ENCODE results near the gene FUNDC2.

FUNDC2 gene

GRCh38 chrX:155070038-155070437 is 43.4 kb downstream of the FUNDC2 start:
- peak overlapping the region; percentile 85 for H3K4me3 Mint-ChIP-seq
- H3K36me3 Mint-ChIP-seq = peaks cover 9 to 15% of the 10 kb centered on the region in 2 donors
- H3K9me3 Mint-ChIP-seq = no peaks in the 10 kb centered on the region
- peak overlapping the region; percentile 87 for H3K27ac Mint-ChIP-seq
- DNase-seq (no peak), ATAC-seq (replicated peaks) (no peak)
- H3K4me1 Mint-ChIP-seq = peaks cover 15 to 31% of the 10 kb centered on the region in 2 donors
- H3K27me3 Mint-ChIP-seq = no peaks in the 10 kb centered on the region

DNA sequence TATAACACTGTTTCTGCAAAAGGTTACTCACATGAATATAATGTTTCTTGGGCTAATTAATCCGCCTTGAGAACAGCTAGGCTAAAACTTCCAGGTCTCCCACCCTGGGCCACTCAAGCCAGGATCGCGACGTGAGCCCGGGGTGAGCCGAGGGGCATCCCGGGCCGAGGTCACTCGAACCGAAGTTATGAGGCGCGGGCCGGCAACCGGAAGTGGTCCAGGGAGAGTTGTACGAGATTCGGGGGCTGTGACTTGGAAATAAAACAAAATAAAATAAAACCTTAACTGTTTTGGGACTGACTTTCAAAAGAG is 44.0 kb downstream of the FUNDC2 start:
- ATAC-seq (replicated peaks) = peak; percentile 10 to 26
- Mint-ChIP-seq H3K4me3 (peak overlapping the region; percentile 85), H3K27me3 (no peaks in the 10 kb centered on the region), H3K4me1 (peaks cover 20 to 35% of the 10 kb centered on the region in 2 donors), H3K27ac (peak overlapping the region; percentile 95), H3K9me3 (no peaks in the 10 kb centered on the region), H3K36me3 (peaks cover 14 to 21% of the 10 kb centered on the region in 2 donors)
- no peak for DNase-seq

DNA sequence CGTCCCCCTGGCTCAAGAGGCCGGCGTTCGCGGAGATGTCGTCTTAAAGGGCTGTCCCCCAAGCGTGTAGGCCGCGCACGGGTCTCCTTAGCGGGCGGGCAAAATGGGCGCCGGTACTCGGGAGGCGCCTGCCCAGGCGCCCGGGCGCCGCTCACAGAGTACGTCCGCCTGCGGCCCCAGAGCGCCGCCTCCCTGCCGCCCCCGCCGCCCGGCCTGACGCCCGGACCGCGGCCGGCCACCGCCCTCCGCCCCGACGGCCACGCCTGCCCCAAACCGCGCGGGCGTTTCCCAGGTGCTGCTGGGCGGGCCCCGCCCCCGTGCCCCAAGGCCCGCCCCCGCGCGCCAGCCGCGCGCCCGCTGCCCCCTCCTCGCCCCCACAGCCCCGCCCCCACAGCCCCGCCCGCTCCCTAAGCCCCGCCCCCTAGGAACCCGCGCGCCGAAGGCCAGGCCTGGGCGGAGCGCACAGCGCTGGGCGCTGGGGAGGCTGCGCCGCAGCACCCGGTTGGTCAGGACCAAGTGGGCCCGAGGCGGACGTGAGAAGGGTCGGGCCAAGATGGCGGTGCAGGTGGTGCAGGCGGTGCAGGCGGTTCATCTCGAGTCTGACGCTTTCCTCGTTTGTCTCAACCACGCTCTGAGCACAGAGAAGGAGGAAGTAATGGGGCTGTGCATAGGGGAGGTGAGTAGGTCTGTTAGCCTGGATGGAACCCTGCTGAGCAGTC is 44.5 kb downstream of the FUNDC2 start, which contains the start of the genes BRCC3, CMC4 and MTCP1:
BRCC3 (plus strand) TSS at position 534 of the 719 bp plus-strand sequence; CDS start at position 554, 20 bp downstream.
CMC4 (minus strand) TSS at position 162 of the 719 bp plus-strand sequence. CDS start 7,113 bp downstream, outside the sequence.
MTCP1 (minus strand) TSS at position 162 of the 719 bp plus-strand sequence. CDS start 5,126 bp downstream, outside the sequence.
- H3K4me3 Mint-ChIP-seq = peak within 1 kb of the TSS; percentile 93 to 94
- peaks cover 14 to 22% of the 10 kb centered on the region in 2 donors for H3K36me3 Mint-ChIP-seq
- DNase-seq = peak; percentile 77
- H3K9me3 Mint-ChIP-seq = no peaks in the 10 kb centered on the region
- no peaks in the 10 kb centered on the region for H3K27me3 Mint-ChIP-seq
- H3K4me1 Mint-ChIP-seq = peaks cover 20 to 35% of the 10 kb centered on the region in 2 donors
- peak within 1 kb of the TSS; percentile 96 for H3K27ac Mint-ChIP-seq
- peak; percentile 93 for ATAC-seq (replicated peaks)

GRCh38 chrX:155071694-155072280 is 45.1 kb downstream of the FUNDC2 start:
- no peak for DNase-seq
- H3K36me3 Mint-ChIP-seq = peaks cover 14 to 22% of the 10 kb centered on the region in 2 donors
- peaks cover 20 to 35% of the 10 kb centered on the region in 2 donors for H3K4me1 Mint-ChIP-seq
- no peaks in the 10 kb centered on the region for H3K9me3 Mint-ChIP-seq
- peak overlapping the region; percentile 93 to 94 for H3K4me3 Mint-ChIP-seq
- ATAC-seq (replicated peaks) = no peak
- peak overlapping the region; percentile 96 for H3K27ac Mint-ChIP-seq
- no peaks in the 10 kb centered on the region for H3K27me3 Mint-ChIP-seq

DNA sequence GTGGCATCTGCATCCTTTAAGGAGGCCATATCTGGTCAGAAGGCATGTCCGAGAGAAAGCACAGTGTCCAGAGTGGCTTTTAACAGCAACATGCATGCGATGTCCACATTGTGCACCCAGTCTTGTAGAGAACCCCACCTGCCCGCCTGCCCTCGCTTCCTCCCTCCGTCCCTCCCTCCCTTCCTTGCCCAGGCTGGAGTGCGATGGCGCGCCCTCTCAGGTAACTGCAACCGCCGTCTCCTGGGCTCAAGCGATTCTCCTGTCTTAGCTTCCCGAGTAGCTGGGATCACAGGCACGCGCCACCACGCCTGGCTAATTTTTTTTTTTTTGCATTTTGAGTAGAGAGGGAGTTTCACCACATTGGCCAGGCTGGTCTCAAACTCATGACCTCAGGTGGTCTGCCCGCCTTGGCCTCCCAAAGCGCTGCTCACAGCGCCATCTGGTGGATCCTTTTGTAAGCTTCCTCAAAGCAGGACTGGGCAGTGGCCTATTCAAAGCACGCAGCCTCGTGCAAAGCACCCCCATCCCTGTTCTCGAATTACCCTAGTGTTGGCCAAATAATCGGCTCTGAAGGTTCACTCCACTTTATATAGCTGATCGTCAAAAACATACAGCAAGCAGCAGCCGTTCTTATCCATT is 59.7 kb downstream of the FUNDC2 start:
- Mint-ChIP-seq H3K9me3 (no peaks in the 10 kb centered on the region), H3K4me1 (no peaks in the 10 kb centered on the region), H3K27ac (no peak overlapping the region), H3K27me3 (no peaks in the 10 kb centered on the region), H3K4me3 (no peak overlapping the region), H3K36me3 (peaks cover 6 to 15% of the 10 kb centered on the region in 2 donors)
- DNase-seq (no peak), ATAC-seq (replicated peaks) (peak; percentile 46 to 56)

DNA sequence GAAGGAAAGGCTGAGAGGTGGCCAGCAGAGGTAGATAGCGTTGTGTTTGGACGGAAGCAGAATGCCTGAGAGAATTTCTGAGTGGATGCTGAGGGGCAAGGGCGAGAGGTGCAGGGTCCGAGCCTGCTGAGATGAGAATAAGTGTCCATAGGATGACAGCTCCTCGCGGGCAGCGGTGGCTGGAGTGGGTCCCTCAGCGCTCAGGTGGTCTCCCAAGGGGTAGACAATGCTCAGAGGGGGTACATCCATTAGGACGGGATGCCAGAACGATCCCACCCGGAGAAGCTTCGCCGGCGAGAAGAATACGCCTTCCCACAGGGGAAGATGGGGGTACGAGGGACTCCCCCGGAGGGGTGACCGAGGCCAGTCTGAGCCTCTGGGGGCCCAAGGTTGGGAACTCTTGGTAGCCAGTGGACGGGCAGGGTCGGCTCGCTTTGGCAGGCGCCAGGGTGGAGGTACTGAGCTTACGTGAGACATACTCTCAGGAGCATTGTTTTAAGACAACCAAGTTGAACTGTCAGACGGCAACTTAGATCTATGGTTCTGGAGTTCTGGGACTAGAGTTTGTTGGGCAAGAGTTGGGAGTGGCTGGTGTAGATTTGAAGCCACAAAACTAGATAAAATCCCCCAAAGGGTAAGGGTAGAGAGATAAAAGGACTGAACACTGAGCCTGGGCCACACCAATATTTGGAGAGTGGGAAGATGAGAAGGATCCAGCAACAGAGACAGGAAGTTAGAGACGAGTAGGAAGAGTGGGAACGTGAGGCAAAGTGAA is 60.5 kb downstream of the FUNDC2 start:
- DNase-seq (no peak), ATAC-seq (replicated peaks) (no peak)
- H3K9me3 Mint-ChIP-seq = no peaks in the 10 kb centered on the region
- H3K4me3 Mint-ChIP-seq = no peak overlapping the region
- no peaks in the 10 kb centered on the region for H3K4me1 Mint-ChIP-seq
- H3K36me3 Mint-ChIP-seq = peaks cover 6 to 15% of the 10 kb centered on the region in 2 donors
- no peak overlapping the region for H3K27ac Mint-ChIP-seq
- H3K27me3 Mint-ChIP-seq = no peaks in the 10 kb centered on the region

DNA sequence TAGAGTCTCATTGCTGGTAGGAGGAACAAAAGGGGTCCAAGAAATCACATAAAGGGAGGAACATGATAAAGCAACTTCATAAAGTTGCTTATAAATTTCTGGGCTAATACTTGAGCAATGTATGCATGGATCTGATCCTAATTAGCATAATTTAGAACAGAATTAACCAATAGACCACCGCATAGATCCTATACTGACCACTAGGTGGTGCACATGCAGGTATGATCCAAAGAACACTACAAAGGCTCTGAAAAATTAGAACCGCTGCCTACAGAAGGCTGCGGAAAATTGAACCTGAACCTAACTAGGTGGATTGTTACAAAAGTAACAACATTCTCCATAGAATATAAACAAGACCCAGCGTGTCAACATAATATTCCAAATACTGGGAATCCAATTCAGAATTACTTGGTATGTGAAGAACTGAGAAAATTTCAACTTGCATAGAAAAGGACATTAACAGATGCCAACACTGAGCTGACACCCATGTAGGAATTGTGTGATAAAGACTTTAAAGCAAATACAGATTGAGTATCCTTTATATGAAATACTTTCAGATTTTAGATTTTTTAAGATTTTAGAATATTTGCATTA is 67.9 kb downstream of the FUNDC2 start:
- Mint-ChIP-seq H3K36me3 (peaks cover 8 to 23% of the 10 kb centered on the region in 2 donors), H3K4me3 (no peak overlapping the region), H3K27me3 (no peaks in the 10 kb centered on the region), H3K27ac (no peak overlapping the region), H3K4me1 (no peaks in the 10 kb centered on the region), H3K9me3 (peaks cover 0 to 2% of the 10 kb centered on the region in 2 donors)
- DNase-seq (no peak), ATAC-seq (replicated peaks) (peak; percentile 64 to 71)

GRCh38 chrX:155105919-155106318 is 79.3 kb downstream of the FUNDC2 start:
- Mint-ChIP-seq H3K9me3 (no peaks in the 10 kb centered on the region), H3K27ac (no peak overlapping the region), H3K27me3 (no peaks in the 10 kb centered on the region), H3K36me3 (peaks cover 6 to 21% of the 10 kb centered on the region in 2 donors), H3K4me1 (no peaks in the 10 kb centered on the region), H3K4me3 (no peak overlapping the region)
- DNase-seq (no peak), ATAC-seq (replicated peaks) (no peak)

DNA sequence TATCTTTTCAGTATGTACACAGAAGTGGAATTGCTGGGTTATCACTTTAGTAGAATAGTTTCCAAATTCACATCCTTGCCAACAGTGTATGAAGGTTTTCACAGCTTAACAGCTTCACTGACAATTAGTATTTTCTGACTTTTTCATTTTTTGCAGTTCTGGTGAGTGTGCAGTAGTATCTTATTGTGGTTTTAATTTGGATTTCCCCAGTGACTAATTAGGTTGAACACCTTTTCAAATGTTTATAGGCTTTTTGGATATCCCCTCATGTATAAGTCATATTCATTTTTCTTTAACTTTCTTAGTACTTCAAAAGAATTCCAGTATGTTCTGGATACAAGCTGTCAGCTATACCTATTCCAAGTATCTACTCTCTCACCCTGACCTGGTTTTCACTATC is 81.8 kb downstream of the FUNDC2 start:
- Mint-ChIP-seq H3K4me1 (no peaks in the 10 kb centered on the region), H3K4me3 (no peak overlapping the region), H3K27ac (no peak overlapping the region), H3K27me3 (no peaks in the 10 kb centered on the region), H3K9me3 (no peaks in the 10 kb centered on the region), H3K36me3 (peaks cover 8 to 24% of the 10 kb centered on the region in 2 donors)
- ATAC-seq (replicated peaks) (no peak), DNase-seq (no peak)
